H7 (cell line): ENCODE measurements around the gene ARHGAP33. TPM values are rescaled to one million over a fixed set of nuclear protein-coding genes. Genes with fewer than 3 reads are reported as not detected.

Experiments
- DNase-seq: peaks from one replicate; pipeline ENCODE4 v3.0.0; 2012
- H3K27me3 ChIP-seq: 2 replicates; pipeline ENCODE4 v1.6.0; 2011; ENCODE audit warnings: mild to moderate bottlenecking, low read length; ENCODE audit not compliant: control insufficient read depth, insufficient read depth
- H3K36me3 ChIP-seq: replicated peaks from 2 replicates; pipeline ENCODE4 v1.5.1; 2011; ENCODE audit warnings: low read length; ENCODE audit not compliant: control insufficient read depth, insufficient read depth
- H3K4me3 ChIP-seq: 2 replicates; pipeline ENCODE4 v1.5.1; 2011; ENCODE audit warnings: low read depth, mild to moderate bottlenecking, control low read depth, low read length, moderate library complexity; ENCODE audit not compliant: insufficient read depth
- total RNA-seq: library from RNA; depleted of rRNA; stranded (reverse); fragments of >200 nt; shearing (Covaris generic); gene quantifications from 2 replicates; pipeline ENCODE4 v1.2.3, GENCODE V29; 2014

Gene ARHGAP33
- total RNA-seq, 1 experiment from 2014 or later: 3.7 TPM

DNA sequence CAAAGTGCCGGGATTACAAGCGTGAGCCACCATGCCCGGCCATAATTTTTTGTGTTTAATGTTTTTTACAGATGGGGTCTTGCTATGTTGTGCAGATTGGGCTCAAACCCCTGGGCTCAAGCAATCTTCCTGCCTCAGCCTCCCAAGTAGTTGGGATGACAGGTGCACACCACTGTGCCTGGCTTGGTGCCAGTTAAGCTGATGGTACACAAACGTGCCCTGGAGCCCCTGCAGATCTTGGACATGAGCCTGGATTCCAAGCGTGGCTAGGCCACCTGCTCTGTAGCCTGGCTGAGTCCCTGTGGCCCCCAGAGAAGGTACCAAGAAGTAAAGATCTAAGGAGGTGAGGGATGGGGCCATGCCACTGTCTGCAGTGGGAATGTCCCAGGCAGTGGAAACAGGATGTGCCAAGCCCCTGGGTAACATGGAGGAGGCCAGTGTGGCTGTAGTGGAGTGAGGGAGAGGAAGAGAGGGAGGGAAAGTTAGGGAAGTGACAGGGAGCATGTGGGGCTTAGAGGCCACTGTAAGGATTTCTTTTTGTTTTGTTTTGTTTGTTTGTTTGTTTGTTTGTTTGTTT is 30.2 kb downstream of the ARHGAP33 start:
- Histone ChIP-seq H3K27me3 (no peaks in the 10 kb centered on the region), H3K4me3 (no peak overlapping the region), H3K36me3 (no peaks in the 10 kb centered on the region)
- peak; percentile 20 for DNase-seq

DNA sequence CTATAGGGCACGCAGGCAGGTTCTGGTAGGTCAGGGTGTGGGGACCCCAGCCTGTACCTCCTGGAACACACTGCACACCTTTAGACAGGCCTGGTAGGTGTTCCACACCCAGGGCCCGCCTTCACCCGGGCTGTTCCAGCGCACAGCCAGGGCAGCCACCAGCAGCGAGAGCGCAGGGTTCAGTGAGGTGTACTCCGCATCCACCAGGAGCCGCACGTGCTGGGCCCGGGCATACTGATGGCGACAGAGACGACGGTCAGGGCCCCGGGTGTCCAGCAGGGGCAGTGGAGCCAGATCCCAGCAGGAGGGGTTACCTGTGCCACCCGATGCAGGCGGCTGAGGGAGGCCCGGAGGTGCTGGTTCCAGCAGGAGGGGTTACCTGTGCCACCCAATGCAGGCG is 31.2 kb downstream of the ARHGAP33 start:
- Histone ChIP-seq H3K4me3 (no peak overlapping the region), H3K36me3 (no peaks in the 10 kb centered on the region), H3K27me3 (no peaks in the 10 kb centered on the region)
- DNase-seq: peak; percentile 61

DNA sequence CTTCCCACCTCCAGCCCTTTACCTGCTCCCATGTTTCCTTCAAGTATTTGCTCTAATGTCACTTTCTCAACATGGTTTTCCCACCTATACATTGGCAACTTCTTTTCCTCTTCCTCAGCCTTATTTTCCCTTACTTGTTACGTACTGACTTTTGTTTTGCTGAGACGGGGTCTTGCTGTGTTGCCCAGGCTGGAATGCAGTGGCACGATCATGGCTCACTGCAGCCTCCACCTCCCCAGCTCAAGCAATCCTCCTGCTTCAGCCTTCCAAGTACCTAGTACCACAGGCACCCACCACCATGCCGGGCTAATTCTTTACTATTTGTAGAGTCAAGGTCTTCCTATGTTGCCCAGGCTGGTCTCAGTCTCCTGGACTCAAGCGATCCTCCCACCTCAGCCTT is 32.3 kb downstream of the ARHGAP33 start:
- H3K36me3 ChIP-seq: no peaks in the 10 kb centered on the region
- H3K4me3 ChIP-seq: no peak overlapping the region
- H3K27me3 ChIP-seq: no peaks in the 10 kb centered on the region; the same call in 1 of the 2 replicates
- DNase-seq: no peak

DNA sequence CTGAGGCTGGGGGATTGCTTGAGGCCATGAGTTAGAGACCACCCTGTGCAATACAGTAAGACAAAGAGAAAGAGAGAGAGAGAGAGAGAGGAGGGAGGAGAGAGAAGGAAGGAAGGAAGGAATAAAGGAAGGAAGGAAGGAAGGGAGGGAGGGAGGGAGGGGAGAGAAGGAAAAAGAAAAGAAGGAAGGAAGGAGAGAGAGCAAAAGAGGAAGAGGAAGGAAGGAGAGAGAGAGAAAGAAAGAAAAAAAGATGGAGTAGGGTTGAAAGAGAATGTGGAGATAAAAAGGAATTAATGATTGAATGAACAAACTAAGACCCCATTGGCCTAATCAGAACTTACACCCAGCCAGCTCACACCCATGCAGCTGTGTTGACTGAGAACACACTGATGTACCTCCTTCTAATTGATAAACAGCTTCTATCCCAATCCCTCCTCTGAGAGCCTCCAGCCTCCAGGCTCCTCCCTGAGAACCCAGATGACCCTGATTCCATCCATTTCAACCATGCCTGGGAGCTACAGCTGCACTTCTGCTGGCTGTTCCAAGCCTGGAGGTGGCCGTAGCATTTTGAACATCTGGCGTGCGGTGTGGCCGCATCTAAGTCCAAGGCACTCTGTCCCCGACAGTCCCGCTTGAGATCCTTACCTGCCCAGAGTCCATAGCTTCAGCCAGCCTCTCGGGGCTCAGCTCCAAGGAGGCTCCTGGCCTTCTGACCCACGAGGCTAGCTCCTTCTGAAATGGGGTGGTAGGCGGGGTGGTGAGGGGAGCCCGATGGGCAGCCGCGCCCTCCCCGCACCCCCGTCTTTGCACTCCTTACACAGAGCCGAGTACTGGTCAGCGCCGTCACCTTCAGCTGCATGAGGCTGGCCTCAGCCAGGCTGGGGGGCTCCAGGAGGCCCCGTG is 36.2 kb downstream of the ARHGAP33 start:
- no peaks in the 10 kb centered on the region; the same call in 1 of the 2 replicates for H3K27me3 ChIP-seq
- H3K4me3 ChIP-seq: no peak overlapping the region
- DNase-seq: peak; percentile 49
- H3K36me3 ChIP-seq: no peaks in the 10 kb centered on the region

DNA sequence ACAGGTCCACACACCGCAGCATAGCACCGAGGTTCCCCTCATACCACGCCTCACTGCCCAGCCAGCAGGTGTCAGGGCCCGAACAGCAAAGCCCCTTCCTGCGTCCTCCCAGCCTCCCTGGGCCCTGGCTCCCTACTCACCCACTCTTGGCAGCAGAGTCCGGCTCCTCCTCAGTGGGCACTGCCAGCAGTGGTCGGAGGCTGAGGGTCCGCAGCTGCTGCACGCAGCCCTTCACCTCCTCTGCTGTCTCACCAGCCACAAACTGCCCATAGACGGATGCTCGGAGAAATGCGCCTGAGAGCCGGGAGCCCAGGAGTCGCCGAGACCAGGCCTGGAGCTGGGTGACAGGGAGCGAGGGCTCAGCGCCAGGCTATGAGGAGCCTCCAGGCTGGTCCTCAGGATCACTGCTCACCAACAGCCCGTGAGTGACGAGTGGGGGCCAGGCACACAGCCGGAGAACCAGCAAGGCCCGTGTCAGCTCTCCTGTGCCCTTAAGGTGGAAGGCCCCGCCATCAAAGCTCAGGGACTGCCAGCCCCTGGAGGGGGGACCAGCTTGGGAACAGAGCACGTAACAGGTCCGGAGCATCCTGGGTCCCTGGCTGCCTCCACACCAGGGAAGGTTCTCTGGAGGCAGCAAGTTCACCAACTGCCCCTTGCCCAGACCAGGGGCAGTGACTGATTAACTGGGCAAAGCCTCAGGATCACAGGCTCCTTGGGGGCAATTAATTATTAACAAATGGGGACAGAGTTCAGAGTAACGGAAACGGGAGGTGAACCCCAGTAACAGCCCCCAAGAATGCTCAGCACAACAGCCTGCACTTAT is 37.1 kb downstream of the ARHGAP33 start, which contains the start of gene PRODH2:
PRODH2 (minus strand) TSS at position 626 of the 823 bp plus-strand sequence; CDS start at position 586, 40 bp downstream.
- no peaks in the 10 kb centered on the region for H3K36me3 ChIP-seq
- DNase-seq: no peak
- no peaks in the 10 kb centered on the region; the same call in 1 of the 2 replicates for H3K27me3 ChIP-seq
- no peak within 1 kb of the TSS for H3K4me3 ChIP-seq

DNA sequence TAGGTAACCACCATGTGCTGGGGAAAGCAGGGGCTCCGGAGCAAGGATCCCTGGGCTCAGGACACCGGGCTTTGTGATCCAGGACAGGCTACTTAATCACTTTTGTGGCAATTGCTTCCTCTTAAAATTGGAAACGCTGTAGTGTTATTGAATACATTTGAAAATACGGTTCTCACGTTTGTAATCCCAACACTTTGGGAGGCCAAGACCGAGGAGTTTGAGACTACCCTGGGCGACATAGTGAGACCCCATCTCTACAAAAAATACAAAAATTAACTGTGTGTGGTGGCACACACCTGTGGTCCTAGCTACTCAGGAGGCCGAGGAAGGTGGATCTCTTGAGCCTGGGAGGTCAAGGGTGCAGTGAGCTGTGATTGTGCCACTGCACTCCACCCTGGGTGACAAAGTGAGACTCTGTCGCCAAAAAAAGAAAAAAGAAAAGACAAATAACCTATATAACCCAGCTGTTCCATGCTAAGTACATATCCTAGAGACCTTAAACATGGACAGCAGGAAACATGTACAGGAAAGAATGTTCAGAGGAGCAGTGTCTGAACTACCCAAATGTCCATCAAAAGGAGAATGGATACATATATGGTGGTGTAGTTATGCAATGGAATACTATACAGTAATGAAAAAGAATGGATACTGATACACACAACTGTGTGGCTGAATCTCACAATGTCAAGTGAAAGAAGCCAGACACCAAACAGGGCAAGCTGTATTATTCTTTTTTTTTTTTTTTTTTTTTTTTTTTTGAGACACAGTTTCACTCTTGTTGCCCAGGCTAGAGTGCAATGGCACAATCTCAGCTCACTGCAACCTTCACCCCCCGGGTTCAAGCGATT is 37.9 kb downstream of the ARHGAP33 start:
- H3K4me3 ChIP-seq: no peak overlapping the region
- DNase-seq: no peak
- no peaks in the 10 kb centered on the region for H3K36me3 ChIP-seq
- H3K27me3 ChIP-seq: no peaks in the 10 kb centered on the region; the same call in 1 of the 2 replicates

DNA sequence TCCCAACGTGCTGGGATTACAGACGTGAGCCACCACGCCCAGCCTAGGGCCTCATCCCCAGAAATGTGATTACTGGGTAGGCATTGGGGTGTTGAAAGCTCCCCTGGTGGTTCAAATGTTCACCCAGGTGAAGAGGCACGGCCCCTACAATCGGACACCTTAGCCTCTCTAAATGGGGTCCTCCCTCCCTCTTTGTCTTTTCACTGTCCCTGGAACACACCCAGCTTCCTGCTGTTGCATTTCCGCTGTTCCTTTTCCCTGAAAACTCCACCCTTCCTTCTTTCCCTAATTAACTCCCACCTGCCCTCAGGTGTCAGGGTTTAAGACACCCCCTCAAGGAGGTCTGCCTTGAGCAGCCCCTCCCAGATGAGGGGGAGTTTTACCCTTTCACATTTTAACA is 40.9 kb downstream of the ARHGAP33 start:
- peak; percentile 52 for DNase-seq
- H3K27me3 ChIP-seq: no peaks in the 10 kb centered on the region; the same call in 1 of the 2 replicates
- H3K36me3 ChIP-seq: no peaks in the 10 kb centered on the region
- no peak overlapping the region for H3K4me3 ChIP-seq

DNA sequence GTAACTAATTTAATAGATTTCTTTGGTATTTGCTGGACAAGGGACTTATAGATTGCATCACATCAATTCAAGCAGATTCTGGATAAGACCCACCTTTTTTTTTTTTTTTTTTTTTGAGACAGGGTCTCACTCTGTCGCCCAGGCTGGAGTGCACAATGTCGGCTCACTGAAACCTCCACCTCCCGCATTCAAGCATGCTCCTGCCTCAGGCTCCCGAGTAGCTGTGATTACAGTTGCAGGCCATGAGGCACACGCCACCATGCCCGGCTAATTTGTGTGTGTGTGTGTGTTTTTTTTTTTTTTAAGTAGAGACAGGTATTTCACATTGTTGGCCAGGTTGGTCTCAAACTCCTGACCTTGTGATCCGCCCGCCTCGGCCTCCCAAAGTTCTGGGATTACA is 41.5 kb downstream of the ARHGAP33 start:
- DNase-seq: no peak
- H3K36me3 ChIP-seq: no peaks in the 10 kb centered on the region
- H3K4me3 ChIP-seq: no peak overlapping the region
- no peaks in the 10 kb centered on the region; the same call in 1 of the 2 replicates for H3K27me3 ChIP-seq

DNA sequence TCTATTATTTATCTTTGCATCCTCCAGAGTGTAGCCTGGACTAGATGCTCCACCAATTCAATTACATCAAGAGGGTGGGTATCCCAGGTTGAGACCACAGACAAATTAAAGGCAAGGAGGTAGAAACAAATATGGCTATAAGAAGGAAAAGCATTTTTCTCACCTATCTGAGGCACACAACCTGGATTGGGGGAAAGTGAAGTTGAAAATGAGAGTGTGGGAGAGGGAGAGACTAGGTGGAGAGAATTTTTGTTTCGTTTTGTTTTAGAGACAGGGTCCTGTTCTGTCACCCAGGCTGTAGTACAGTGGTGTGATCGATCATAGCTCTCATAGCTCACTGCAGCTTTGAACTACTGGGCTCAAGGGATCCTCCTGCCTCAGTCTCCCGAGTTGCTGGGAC is 43.1 kb downstream of the ARHGAP33 start:
- DNase-seq: no peak
- Histone ChIP-seq H3K36me3 (no peaks in the 10 kb centered on the region), H3K27me3 (no peaks in the 10 kb centered on the region), H3K4me3 (no peak overlapping the region)

DNA sequence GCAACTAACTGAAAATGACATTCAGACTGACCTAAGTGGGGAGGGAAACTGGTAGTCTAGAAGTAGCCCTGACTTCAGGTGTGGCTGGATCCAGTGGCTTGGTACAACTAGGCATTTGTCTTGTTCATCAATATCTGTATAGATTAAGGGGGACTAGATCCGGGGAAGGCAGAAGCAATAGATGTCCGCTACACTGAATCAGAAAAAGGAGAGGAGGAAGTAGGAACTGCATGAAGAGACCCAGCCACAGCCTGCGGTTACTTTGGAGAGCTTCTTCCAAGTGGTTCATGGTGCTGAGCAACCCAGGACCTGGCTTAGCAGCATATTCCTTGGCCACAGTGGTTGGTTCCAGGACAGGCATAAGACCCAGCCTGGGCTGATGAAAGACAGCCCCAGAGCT is 47.2 kb downstream of the ARHGAP33 start:
- Histone ChIP-seq H3K4me3 (no peak overlapping the region), H3K36me3 (no peaks in the 10 kb centered on the region), H3K27me3 (peaks cover 2% of the 10 kb centered on the region; the same call in 1 of the 2 replicates)
- DNase-seq: no peak

DNA sequence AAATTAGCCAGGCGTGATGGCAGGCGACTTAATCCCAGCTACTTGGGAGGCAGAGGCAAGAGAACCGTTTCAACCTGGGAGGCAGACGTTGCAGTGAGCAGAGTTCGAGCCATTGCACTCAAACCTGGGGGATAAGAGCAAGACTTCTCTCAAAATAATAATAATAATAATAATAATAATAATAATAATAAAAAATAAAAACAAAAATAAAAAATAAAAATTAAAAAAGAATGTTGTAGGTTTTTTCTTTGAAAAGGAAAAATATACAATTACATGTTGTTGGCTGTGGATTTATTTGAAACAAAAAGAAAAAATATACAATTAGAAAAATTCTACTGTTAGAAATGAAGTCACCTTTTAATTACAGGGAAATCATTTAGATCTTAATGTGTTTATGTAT is 48.8 kb downstream of the ARHGAP33 start:
- peaks cover 2% of the 10 kb centered on the region; the same call in 1 of the 2 replicates for H3K27me3 ChIP-seq
- no peak overlapping the region for H3K4me3 ChIP-seq
- no peaks in the 10 kb centered on the region for H3K36me3 ChIP-seq
- DNase-seq: no peak

DNA sequence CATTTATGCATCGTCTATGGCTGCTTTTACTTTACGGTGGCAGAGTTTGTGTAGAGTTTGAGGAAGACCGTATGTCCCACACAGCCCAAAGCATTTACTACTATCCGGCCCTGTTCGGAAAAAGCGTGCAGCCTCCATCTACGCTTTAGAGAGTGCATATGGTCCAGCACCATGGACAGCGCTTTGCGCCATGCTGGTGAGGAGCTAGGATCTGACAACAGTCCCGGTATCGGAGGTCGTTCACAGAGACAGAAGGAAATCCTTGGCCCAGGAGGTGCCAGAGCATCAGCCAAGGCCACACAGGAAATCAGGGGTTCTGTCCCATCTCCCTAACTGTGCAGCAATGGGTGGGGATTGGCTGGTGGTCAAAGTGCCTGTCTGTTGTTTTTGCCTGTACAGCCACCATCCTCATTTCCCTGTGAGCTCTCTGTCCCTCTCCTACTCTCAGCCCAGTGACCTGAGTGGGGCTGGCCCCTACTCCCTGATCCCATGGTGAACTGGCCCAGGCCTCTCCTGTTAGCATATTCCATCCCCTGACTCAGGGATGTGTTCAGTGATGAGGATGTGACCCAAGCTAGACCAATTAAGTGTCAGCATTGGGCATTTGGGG is 53.4 kb downstream of the ARHGAP33 start:
- peaks cover 8% of the 10 kb centered on the region; the same call in 1 of the 2 replicates for H3K27me3 ChIP-seq
- H3K4me3 ChIP-seq: no peak overlapping the region
- H3K36me3 ChIP-seq: no peaks in the 10 kb centered on the region
- peak; percentile 84 for DNase-seq

DNA sequence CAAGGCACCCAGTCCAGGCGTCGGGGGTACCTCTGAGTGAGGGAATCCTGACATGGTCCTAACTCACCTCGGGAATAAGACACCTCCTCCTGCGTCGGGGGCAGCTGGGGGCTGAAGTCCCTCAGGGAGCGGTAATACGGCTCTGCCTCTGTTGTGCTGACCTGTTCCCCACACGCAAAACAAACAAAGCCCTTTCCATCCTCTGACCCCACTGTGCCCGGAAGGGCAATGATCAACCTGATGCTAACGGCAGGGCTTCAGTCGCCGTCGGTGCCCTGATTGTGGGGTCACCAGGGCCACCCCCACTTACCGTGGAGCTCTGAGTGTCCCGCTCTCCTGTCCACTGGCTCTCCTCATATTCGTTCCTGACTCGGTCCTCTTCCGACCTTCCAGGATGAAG is 55.6 kb downstream of the ARHGAP33 start:
- Histone ChIP-seq H3K36me3 (no peaks in the 10 kb centered on the region), H3K27me3 (peaks cover 8% of the 10 kb centered on the region; the same call in 1 of the 2 replicates), H3K4me3 (no peak overlapping the region)
- no peak for DNase-seq
